Measurements from ENCODE around the gene SNED1. TPM values are rescaled to one million over a fixed set of nuclear protein-coding genes. Genes with fewer than 3 reads are reported as not detected.

The SNED1 gene
- total and polyA plus RNA-seq, 9 donors, result 16.7 to 69.5 (median 38.9) TPM

- Histone ChIP-seq H3K4me1 (ENCODE audit: insufficient read depth) (no peaks in the 10 kb centered on the region), H3K27me3 (no peaks in the 10 kb centered on the region), H3K36me3 (no peaks in the 10 kb centered on the region), H3K27ac (no peak overlapping the region), H3K9me3 (no peaks in the 10 kb centered on the region), H3K4me3 (no peak overlapping the region)
- intact Hi-C loops (cut with DNase I), result no loop called here
- WGBS, 3 donors, result 93 to 95% (median 94%) methylated on average over 25 of the region's 25 CpGs
- peak in 1 of 5 donors; percentile 20 for DNase-seq
- TF ChIP-seq, protein P1, sequence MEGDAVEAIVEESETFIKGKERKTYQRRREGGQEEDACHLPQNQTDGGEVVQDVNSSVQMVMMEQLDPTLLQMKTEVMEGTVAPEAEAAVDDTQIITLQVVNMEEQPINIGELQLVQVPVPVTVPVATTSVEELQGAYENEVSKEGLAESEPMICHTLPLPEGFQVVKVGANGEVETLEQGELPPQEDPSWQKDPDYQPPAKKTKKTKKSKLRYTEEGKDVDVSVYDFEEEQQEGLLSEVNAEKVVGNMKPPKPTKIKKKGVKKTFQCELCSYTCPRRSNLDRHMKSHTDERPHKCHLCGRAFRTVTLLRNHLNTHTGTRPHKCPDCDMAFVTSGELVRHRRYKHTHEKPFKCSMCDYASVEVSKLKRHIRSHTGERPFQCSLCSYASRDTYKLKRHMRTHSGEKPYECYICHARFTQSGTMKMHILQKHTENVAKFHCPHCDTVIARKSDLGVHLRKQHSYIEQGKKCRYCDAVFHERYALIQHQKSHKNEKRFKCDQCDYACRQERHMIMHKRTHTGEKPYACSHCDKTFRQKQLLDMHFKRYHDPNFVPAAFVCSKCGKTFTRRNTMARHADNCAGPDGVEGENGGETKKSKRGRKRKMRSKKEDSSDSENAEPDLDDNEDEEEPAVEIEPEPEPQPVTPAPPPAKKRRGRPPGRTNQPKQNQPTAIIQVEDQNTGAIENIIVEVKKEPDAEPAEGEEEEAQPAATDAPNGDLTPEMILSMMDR (IDR thresholded peaks at IDR 0.05), result no peak
- TF ChIP-seq POLR2A (IDR thresholded peaks at IDR 0.05) (no peak), EP300 (IDR thresholded peaks at IDR 0.05) (no peak)
Measured at GRCh38 chr2:241136661-241137260, 138.3 kb downstream of the SNED1 start.

DNA sequence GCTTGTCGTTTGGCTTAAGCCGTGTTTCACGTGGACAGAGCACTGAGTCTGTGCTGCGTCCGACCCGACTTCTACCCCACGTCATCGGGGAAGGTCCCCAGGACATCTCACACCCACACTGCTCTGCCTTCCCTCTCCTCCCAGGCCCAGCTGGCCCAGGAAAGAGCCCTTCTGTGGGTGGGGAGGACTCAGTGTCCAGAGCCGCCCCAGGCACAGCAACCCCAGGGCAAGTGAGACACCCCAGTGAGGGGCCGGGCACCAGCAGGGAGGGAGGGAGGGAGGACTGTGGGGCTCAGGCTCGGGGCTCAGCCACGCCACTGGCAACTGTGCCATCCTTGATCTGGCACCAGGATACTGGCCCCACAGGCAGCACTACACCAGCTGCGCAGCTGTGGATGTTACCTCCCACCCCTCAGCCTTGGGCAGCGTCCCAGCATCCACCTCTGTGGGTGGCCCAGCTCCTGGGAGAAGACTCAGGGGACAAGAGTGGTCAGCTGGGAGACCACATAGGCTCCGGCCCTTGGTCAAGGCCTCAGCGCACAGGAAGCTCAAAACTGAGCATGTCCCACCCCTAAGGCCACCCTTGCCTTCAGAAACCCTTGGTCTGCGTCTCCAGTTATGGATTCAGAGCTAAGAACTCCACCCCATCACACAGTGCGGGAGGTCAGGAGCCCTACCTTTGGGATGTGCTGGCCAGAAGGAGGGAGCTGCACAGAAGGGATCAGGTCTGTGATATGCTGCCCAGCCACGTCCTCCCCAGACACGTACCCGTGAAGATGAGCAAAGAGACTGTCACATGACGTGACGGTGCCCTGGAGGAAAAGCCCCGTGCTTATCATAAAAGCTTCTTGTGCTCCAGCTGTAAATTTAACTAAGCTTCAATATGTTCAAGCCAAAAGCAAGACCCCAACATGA, 139.1 kb downstream of the SNED1 start:
- DNase-seq, result peak in 1 of 5 donors; percentile 43
- Histone ChIP-seq H3K27ac (no peak overlapping the region), H3K36me3 (no peaks in the 10 kb centered on the region), H3K4me1 (ENCODE audit: insufficient read depth) (no peaks in the 10 kb centered on the region), H3K27me3 (no peaks in the 10 kb centered on the region), H3K4me3 (no peak overlapping the region), H3K9me3 (no peaks in the 10 kb centered on the region)
- TF ChIP-seq POLR2A (IDR thresholded peaks at IDR 0.05) (no peak), EP300 (IDR thresholded peaks at IDR 0.05) (no peak)
- TF ChIP-seq, protein P1 (IDR thresholded peaks at IDR 0.05), result no peak
- intact Hi-C loops (cut with DNase I), result no loop called here
- WGBS, 3 donors, result 35 to 52% (median 45%) methylated on average over 24 of the region's 24 CpGs

DNA sequence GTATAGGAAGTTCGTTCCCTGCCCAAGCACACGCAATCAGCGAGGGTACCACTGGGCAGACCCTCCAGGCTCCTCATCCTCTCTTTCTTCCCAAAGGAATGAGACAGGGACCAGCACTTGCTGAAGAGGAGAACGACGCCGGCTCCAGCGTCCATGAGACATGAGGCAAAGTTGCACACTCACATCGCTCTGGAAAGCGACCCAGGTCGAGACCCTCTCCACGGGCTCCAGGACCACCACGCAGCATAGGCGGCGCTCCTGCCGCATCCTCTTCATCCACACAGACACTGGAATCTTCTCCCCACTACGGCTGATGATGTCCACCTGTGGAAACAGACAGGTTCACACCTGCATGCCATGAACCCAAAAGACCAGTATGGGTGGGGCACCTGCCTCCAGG, 140.1 kb downstream of the SNED1 start:
- DNase-seq, result peak in 1 of 5 donors; percentile 18
- no peak overlapping the region for H3K27ac ChIP-seq
- 96 to 98% (median 96%) methylated on average over 16 of the region's 16 CpGs for WGBS, 3 donors
- intact Hi-C loops (cut with DNase I), result no loop called here
- H3K4me1 ChIP-seq (ENCODE audit: insufficient read depth), result no peaks in the 10 kb centered on the region
- H3K9me3 ChIP-seq, result no peaks in the 10 kb centered on the region
- no peak overlapping the region for H3K4me3 ChIP-seq
- no peaks in the 10 kb centered on the region for H3K36me3 ChIP-seq
- H3K27me3 ChIP-seq, result no peaks in the 10 kb centered on the region
- TF ChIP-seq, protein P1 (IDR thresholded peaks at IDR 0.05), result no peak
- TF ChIP-seq POLR2A (IDR thresholded peaks at IDR 0.05), result no peak
- no peak for TF ChIP-seq EP300 (IDR thresholded peaks at IDR 0.05)

GRCh38 chr2:241139531-241140444, 141.4 kb downstream of the SNED1 start:
- TF ChIP-seq, protein P1 (IDR thresholded peaks at IDR 0.05), result no peak
- TF ChIP-seq EP300 (IDR thresholded peaks at IDR 0.05), result no peak
- no peak for TF ChIP-seq POLR2A (IDR thresholded peaks at IDR 0.05)
- peak in 1 of 5 donors; percentile 21 for DNase-seq
- Histone ChIP-seq H3K27ac (no peak overlapping the region), H3K27me3 (no peaks in the 10 kb centered on the region), H3K36me3 (no peaks in the 10 kb centered on the region), H3K4me1 (ENCODE audit: insufficient read depth) (no peaks in the 10 kb centered on the region), H3K9me3 (no peaks in the 10 kb centered on the region), H3K4me3 (no peak overlapping the region)
- 95% methylated on average over 24 of the region's 24 CpGs for WGBS, 3 donors
- intact Hi-C loops (cut with DNase I), result no loop called here
